Bone marrow (tissue), 2 donors: ENCODE measurements around the gene DTX3.
"Not testable (repeated sequence)": the region's sequence is repeated elsewhere in the genome, so short reads cannot be mapped to it uniquely, and the experiment has no call there.

Source experiments
- DNase-seq, 2 donors: peaks; one replicate each; lab custom pipeline; 2025; lab: John Stamatoyannopoulos, UW

Gene DTX3

GRCh38 chr12:57607958-57608663 is 3.5 kb downstream of the DTX3 start:
- DNase-seq = no peak

- DNase-seq = no peak
These were observed 4.6 kb downstream of the DTX3 start for GRCh38 chr12:57609101-57609780.

- DNase-seq = no peak
These were observed 5.3 kb downstream of the DTX3 start for GRCh38 chr12:57609781-57610553.

- no peak for DNase-seq
These were observed 6.0 kb downstream of the DTX3 start for GRCh38 chr12:57610554-57611107.

GRCh38 chr12:57611108-57611826 is 6.6 kb downstream of the DTX3 start, which contains the start of gene ARHGEF25:
ARHGEF25 (plus strand) TSS chr12:57611435; CDS start chr12:57611895, 460 bp downstream.
- DNase-seq = no peak

GRCh38 chr12:57611827-57612710 is 7.4 kb downstream of the DTX3 start:
- DNase-seq = no peak

- DNase-seq = no peak
These were observed 8.2 kb downstream of the DTX3 start for GRCh38 chr12:57612711-57613426.

GRCh38 chr12:57613427-57614109 is 8.9 kb downstream of the DTX3 start:
- no peak for DNase-seq

GRCh38 chr12:57614178-57614947 is 9.7 kb downstream of the DTX3 start:
- DNase-seq = no peak

GRCh38 chr12:57614948-57615500 is 10.4 kb downstream of the DTX3 start:
- no peak for DNase-seq

- DNase-seq = no peak
These were observed 11.0 kb downstream of the DTX3 start for GRCh38 chr12:57615637-57616036.

GRCh38 chr12:57616383-57617101 is 11.9 kb downstream of the DTX3 start:
- DNase-seq = no peak

GRCh38 chr12:57617942-57618341 is 13.3 kb downstream of the DTX3 start:
- no peak for DNase-seq

GRCh38 chr12:57618431-57618830 is 13.8 kb downstream of the DTX3 start:
- DNase-seq = not testable (repeated sequence)

GRCh38 chr12:57618966-57619433 is 14.4 kb downstream of the DTX3 start:
- DNase-seq = no peak

- DNase-seq = no peak
These were observed 15.0 kb downstream of the DTX3 start for GRCh38 chr12:57619434-57620244.
